SHP77 treated with DMSO at 0.1 percent for 48 hours (cell line): ENCODE measurements around the gene FTO.

Experiments
- DNase-seq: peaks from one replicate; lab custom pipeline; 2025; lab: John Stamatoyannopoulos, UW

FTO gene

GRCh38 chr16:54009464-54010176, 305.7 kb downstream of the FTO start:
- DNase-seq = no peak

- DNase-seq = no peak
Observed at GRCh38 chr16:54015147-54015546, 311.2 kb downstream of the FTO start.

- no peak for DNase-seq
Observed at GRCh38 chr16:54022362-54022761, 318.4 kb downstream of the FTO start.

GRCh38 chr16:54026456-54026855, 322.5 kb downstream of the FTO start:
- no peak for DNase-seq

- no peak for DNase-seq
Observed at GRCh38 chr16:54027062-54027461, 323.1 kb downstream of the FTO start.

GRCh38 chr16:54027558-54027957, 323.6 kb downstream of the FTO start:
- no peak for DNase-seq

GRCh38 chr16:54027995-54028394, 324.0 kb downstream of the FTO start:
- no peak for DNase-seq

GRCh38 chr16:54030451-54030850, 326.5 kb downstream of the FTO start:
- no peak for DNase-seq

GRCh38 chr16:54031107-54031760, 327.3 kb downstream of the FTO start:
- DNase-seq = no peak

GRCh38 chr16:54033747-54034146, 329.8 kb downstream of the FTO start:
- no peak for DNase-seq

- DNase-seq = no peak
Observed at GRCh38 chr16:54034684-54035083, 330.7 kb downstream of the FTO start.

GRCh38 chr16:54040480-54040879, 336.5 kb downstream of the FTO start:
- DNase-seq = no peak

GRCh38 chr16:54040975-54041374, 337.0 kb downstream of the FTO start:
- no peak for DNase-seq

- no peak for DNase-seq
Observed at GRCh38 chr16:54048586-54049495, 344.9 kb downstream of the FTO start.

GRCh38 chr16:54049591-54050458, 345.9 kb downstream of the FTO start:
- DNase-seq = no peak

- DNase-seq = no peak
Observed at GRCh38 chr16:54050459-54051210, 346.7 kb downstream of the FTO start.

GRCh38 chr16:54051821-54052220, 347.9 kb downstream of the FTO start:
- DNase-seq = no peak

- no peak for DNase-seq
Observed at GRCh38 chr16:54052271-54052670, 348.3 kb downstream of the FTO start.

GRCh38 chr16:54053891-54054820, 350.2 kb downstream of the FTO start:
- DNase-seq = no peak

GRCh38 chr16:54055191-54055590, 351.2 kb downstream of the FTO start:
- DNase-seq = no peak
